ENCODE data around the gene BTBD18.
A peak's percentile ranks its signal among the peaks of the same experiment; 100 is the strongest.
"Not testable (repeated sequence)": the region's sequence is repeated elsewhere in the genome, so short reads cannot be mapped to it uniquely, and the experiment has no call there.

The BTBD18 gene

GRCh38 chr11:57727185-57727584 lies 24.4 kb downstream of the BTBD18 start:
- DNase-seq = no peak

GRCh38 chr11:57716726-57717125 lies 34.9 kb downstream of the BTBD18 start:
- DNase-seq = not testable (repeated sequence)

- no peak for DNase-seq
These were observed 37.8 kb downstream of the BTBD18 start for GRCh38 chr11:57713835-57714234.

GRCh38 chr11:57712256-57713150 lies 39.1 kb downstream of the BTBD18 start, which contains the start of gene TMX2:
Gene TMX2 (plus strand): TSS chr11:57712593. CDS start chr11:57712619, 26 bp downstream.
- peak; percentile 98 for DNase-seq

GRCh38 chr11:57711414-57712255 lies 40.0 kb downstream of the BTBD18 start, which contains the start of gene MED19:
Gene MED19 (minus strand): TSS chr11:57712215. CDS start chr11:57712179, 36 bp downstream.
- DNase-seq = peak; percentile 91

- DNase-seq = no peak
These were observed 41.7 kb downstream of the BTBD18 start for GRCh38 chr11:57709802-57710367.

GRCh38 chr11:57705432-57705831 lies 46.2 kb downstream of the BTBD18 start:
- not testable (repeated sequence) for DNase-seq

- DNase-seq = no peak
These were observed 46.7 kb downstream of the BTBD18 start for GRCh38 chr11:57704932-57705331.

GRCh38 chr11:57703341-57703740 lies 48.3 kb downstream of the BTBD18 start:
- DNase-seq = no peak

- DNase-seq = no peak
These were observed 51.2 kb downstream of the BTBD18 start for GRCh38 chr11:57700425-57700824.

GRCh38 chr11:57699813-57700212 lies 51.8 kb downstream of the BTBD18 start:
- DNase-seq = no peak

GRCh38 chr11:57698843-57699365 lies 52.7 kb downstream of the BTBD18 start:
- DNase-seq = no peak

Measured in CD4-positive, alpha-beta T cell treated with Interleukin-17A for 1 hour (primary cell).